Activated CD4-positive, CD25-positive, alpha-beta regulatory T cell treated with anti-CD3 and anti-CD28 coated beads, Interleukin-2, amount 50 U/mL, for 16 hours (primary cell): ENCODE data around the gene NRG3.
"Not testable (repeated sequence)": the region's sequence is repeated elsewhere in the genome, so short reads cannot be mapped to it uniquely, and the experiment has no call there.

Experiments
- DNase-seq: peaks from one replicate; pipeline ENCODE4 v3.0.0-alpha.2; 2020; ENCODE audit warnings: low read depth, low spot score

Gene NRG3

GRCh38 chr10:82674036-82674435, 799.0 kb downstream of the NRG3 start:
- no peak for DNase-seq

GRCh38 chr10:82677932-82678331, 802.9 kb downstream of the NRG3 start:
- not testable (repeated sequence) for DNase-seq

GRCh38 chr10:82678451-82678850, 803.5 kb downstream of the NRG3 start:
- not testable (repeated sequence) for DNase-seq

GRCh38 chr10:82680608-82681007, 805.6 kb downstream of the NRG3 start:
- no peak for DNase-seq

- DNase-seq, result no peak
Measured at GRCh38 chr10:82683945-82684344, 809.0 kb downstream of the NRG3 start.

GRCh38 chr10:82685087-82685486, 810.1 kb downstream of the NRG3 start:
- DNase-seq, result no peak

GRCh38 chr10:82691211-82691610, 816.2 kb downstream of the NRG3 start:
- no peak for DNase-seq

- no peak for DNase-seq
Measured at GRCh38 chr10:82692458-82692857, 817.5 kb downstream of the NRG3 start.

GRCh38 chr10:82721831-82722230, 846.8 kb downstream of the NRG3 start:
- DNase-seq, result no peak

GRCh38 chr10:82722273-82722672, 847.3 kb downstream of the NRG3 start:
- DNase-seq, result no peak

- no peak for DNase-seq
Measured at GRCh38 chr10:82736305-82736704, 861.3 kb downstream of the NRG3 start.

- DNase-seq, result no peak
Measured at GRCh38 chr10:82737549-82737948, 862.6 kb downstream of the NRG3 start.

GRCh38 chr10:82738592-82738991, 863.6 kb downstream of the NRG3 start:
- no peak for DNase-seq

- no peak for DNase-seq
Measured at GRCh38 chr10:82742478-82742877, 867.5 kb downstream of the NRG3 start.

GRCh38 chr10:82742898-82743297, 867.9 kb downstream of the NRG3 start:
- no peak for DNase-seq

GRCh38 chr10:82750538-82750937, 875.5 kb downstream of the NRG3 start:
- DNase-seq, result no peak

- no peak for DNase-seq
Measured at GRCh38 chr10:82757397-82757796, 882.4 kb downstream of the NRG3 start.

GRCh38 chr10:82757901-82758300, 882.9 kb downstream of the NRG3 start:
- no peak for DNase-seq

GRCh38 chr10:82759050-82759449, 884.1 kb downstream of the NRG3 start:
- DNase-seq, result no peak

- no peak for DNase-seq
Measured at GRCh38 chr10:82762641-82763040, 887.6 kb downstream of the NRG3 start.

GRCh38 chr10:82768040-82768439, 893.0 kb downstream of the NRG3 start:
- DNase-seq, result no peak

- DNase-seq, result no peak
Measured at GRCh38 chr10:82778908-82779307, 903.9 kb downstream of the NRG3 start.

GRCh38 chr10:82796510-82796909, 921.5 kb downstream of the NRG3 start:
- DNase-seq, result no peak

- no peak for DNase-seq
Measured at GRCh38 chr10:82801289-82801688, 926.3 kb downstream of the NRG3 start.

- no peak for DNase-seq
Measured at GRCh38 chr10:82811621-82812020, 936.6 kb downstream of the NRG3 start.
